Ovary (tissue), 3 donors: ENCODE results near the gene DOC2B.

Source experiments
- CTCF ChIP-seq, 3 donors: fragments of 450-650 bp in 2 of 3; fragments of 200-600 bp in 1 of 3; IDR thresholded peaks; one replicate each; pipeline versions ENCODE4 v1.5.1 to v1.8.0; 2016 to 2022; ENCODE audit warnings: antibody characterized with exemption in 3 of 3, mild to moderate bottlenecking in 1 of 3
- POLR2A ChIP-seq: fragments of 450-650 bp; IDR thresholded peaks from one replicate; pipeline ENCODE4 v1.6.1; 2017; ENCODE audit warnings: antibody characterized with exemption, mild to moderate bottlenecking, moderate library complexity
- donor health status: DM: no; HTN: no; CAD: no.

DNA sequence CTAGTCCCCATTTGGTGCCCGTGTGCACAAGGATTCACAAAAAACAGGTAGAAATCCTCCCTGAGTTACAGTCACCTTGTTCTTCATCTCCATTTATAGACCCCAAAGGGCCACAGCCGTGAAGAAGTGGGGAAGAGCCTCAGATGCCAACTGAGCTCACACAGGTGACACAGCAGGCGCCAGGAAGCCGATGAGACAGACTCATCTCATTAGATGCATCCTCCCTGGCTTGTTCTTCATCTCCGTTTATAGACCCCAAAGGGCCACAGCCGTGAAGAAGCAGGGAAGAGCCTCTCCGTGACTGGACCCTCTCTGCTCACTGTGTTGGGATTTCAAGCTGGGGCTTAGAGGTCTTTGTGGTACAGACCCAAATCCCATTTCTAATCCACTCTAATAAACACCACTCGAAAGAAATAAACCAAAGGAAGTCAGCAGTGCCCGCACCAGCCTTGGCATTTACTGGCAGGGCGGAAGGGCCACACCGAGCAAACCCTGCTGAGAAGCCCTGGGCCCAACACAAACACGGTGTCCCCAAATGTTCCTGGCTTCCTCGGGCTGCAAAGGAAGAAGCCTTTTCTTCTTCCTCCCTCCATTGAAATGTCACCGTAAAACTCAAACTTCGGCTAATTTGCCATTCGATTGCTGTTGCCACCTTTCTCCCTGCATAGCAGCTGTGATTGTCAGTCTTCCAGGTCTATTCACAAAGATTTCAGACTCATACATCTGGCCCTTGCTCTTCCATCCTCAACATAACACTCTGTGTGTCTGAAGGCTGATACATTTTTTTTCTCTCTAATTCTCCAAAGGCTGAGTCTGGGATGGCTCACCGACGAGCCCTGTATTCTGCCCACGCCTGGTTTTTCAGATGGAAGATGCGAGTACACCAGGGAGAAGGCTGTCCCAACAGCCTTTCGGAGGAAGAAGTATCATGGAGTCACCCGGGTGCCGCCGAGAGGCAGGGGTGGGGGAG lies 44.9 kb upstream of the DOC2B start:
- no peak for TF ChIP-seq CTCF (IDR thresholded peaks at IDR 0.05)
- no peak for TF ChIP-seq POLR2A
